SH-SY5Y (cell line): ENCODE measurements around the gene PADI4.

Experiments
- GATA2 ChIP-seq: IDR thresholded peaks from 2 replicates; pipeline ENCODE4 v1.6.1; 2011; ENCODE audit warnings: mild to moderate bottlenecking, low read depth, low read length
- GATA3 ChIP-seq: IDR thresholded peaks from 2 replicates; pipeline ENCODE4 v1.6.1; 2011; ENCODE audit warnings: low read depth, mild to moderate bottlenecking, low read length, moderate library complexity

GRCh38 chr1:17375651-17376050 lies 67.7 kb downstream of the PADI4 start:
- TF ChIP-seq GATA3, result no peak
- TF ChIP-seq GATA2, result no peak
